ENCODE data around the gene CDCA4.

- TF ChIP-seq CTCF (IDR thresholded peaks at IDR 0.05; ENCODE audit: low read length) (no peak), EZH2 (IDR thresholded peaks at IDR 0.05; ENCODE audit: borderline replicate concordance, low read length) (no peak)
These were observed 21.2 kb upstream of the CDCA4 start for GRCh38 chr14:105041841-105042765.
